HuH-7.5 (cell line): ENCODE measurements around the gene SEMA7A.
"Not testable (repeated sequence)": the region's sequence is repeated elsewhere in the genome, so short reads cannot be mapped to it uniquely, and the experiment has no call there.

Experiments used
- DNase-seq: peaks from one replicate; pipeline ENCODE4 v3.0.0; 2011; ENCODE audit warnings: low spot score

SEMA7A gene

GRCh38 chr15:74399511-74400312 is 34.0 kb downstream of the SEMA7A start:
- DNase-seq, result no peak

DNA sequence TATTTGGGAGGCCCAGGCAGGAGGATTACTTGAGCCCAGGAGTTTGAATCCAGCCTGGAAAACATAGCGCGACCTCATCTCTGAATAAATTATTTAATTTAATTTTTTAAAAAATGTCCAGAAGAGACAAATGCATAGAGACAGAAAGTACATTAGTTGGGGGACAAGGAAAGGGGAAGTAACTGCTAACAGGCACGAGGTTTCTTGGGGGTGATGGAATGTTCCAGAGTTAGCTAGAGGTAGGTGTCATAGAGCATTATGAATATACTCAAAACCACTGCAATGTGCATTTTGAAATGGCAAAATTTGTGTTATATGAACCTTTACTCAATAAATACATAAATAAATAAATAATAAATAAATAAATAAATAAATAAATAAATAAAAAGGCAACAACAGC is 34.7 kb downstream of the SEMA7A start:
- no peak for DNase-seq

DNA sequence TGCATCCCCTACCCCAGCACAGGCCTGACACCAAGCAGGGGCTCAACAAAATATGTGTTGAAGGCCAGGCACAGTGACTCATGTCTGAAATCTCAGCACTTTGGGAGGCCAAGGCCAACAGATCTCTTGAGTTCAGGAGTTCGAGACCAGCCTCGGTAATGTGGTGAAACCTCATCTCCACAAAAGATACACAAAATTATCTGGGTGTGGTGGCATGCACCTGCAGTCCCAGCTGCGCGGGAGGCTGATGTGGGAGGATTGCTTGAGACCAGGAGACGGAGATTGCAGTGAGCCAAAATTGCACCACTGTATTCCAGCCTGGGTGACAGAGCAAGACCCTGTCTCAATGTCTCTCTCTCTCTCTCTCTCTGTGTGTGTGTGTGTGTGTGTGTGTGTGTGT is 35.6 kb downstream of the SEMA7A start:
- DNase-seq, result no peak

GRCh38 chr15:74397239-74398068 is 36.3 kb downstream of the SEMA7A start:
- no peak for DNase-seq

DNA sequence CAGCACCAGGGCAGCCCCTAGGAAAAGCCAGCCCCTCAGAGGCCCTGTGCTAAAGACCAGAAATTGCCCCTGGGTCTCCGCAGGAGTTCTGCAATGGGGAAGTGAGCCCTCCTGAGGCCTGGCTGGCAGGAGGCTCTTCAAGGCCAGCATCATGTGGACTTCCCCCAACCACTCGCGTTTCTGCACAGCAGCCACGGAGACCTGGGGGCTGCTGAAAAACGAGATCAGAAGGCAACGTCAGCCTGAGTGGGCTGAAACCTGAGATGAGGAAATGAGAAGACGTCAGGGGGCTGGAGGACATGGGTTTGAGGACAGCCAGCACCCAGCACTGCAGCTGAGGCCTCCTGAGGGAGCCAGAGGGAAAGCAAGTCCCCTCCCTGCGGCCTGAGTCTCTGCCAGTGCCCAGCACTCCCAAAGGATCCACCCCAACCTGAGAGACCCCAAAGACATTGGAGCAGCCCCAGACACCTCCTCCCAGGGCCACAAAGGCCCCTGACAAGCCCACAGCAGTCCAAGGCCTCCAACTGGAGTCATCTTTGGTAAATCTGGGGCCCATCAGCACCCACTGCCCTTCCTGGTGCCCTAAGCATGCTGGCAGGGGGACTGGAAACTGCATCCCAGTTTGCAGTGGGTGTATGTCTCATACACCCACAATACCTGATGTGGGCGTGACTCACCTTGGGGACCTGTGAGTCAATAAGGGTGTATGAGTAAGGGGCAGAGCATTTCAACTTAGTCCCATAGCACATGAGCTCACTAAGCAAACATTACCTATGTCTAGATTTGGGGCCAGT is 37.1 kb downstream of the SEMA7A start:
- DNase-seq, result peak; percentile 74

GRCh38 chr15:74396146-74396438 is 37.7 kb downstream of the SEMA7A start:
- no peak for DNase-seq

GRCh38 chr15:74395319-74396145 is 38.2 kb downstream of the SEMA7A start:
- no peak for DNase-seq

GRCh38 chr15:74394090-74394846 is 39.5 kb downstream of the SEMA7A start:
- DNase-seq, result no peak

GRCh38 chr15:74393423-74393822 is 40.3 kb downstream of the SEMA7A start:
- no peak for DNase-seq

GRCh38 chr15:74392902-74393301 is 40.9 kb downstream of the SEMA7A start:
- DNase-seq, result no peak

DNA sequence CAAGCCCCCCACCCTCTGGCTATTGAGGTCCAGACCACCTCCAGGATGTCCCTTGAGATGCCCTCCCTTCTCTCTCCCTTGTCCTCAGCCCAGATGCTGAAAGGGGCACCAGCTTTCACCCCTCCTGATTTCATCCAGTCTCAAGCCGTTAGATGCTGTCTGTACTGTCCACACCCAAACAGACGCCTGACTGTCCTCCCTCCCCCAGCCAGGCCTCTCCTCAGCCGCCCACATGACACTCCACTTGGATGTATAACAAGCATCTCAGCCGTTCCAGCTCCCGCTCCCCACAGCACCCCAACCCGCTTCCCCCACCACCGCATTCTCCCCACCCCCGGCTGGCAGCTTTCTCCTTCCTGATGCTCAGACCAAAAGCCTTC is 41.3 kb downstream of the SEMA7A start:
- DNase-seq, result no peak

GRCh38 chr15:74391582-74392450 is 41.9 kb downstream of the SEMA7A start:
- DNase-seq, result no peak

GRCh38 chr15:74390647-74391288 is 43.0 kb downstream of the SEMA7A start:
- DNase-seq, result no peak

- DNase-seq, result not testable (repeated sequence)
These were observed 43.6 kb downstream of the SEMA7A start for GRCh38 chr15:74390049-74390646.

DNA sequence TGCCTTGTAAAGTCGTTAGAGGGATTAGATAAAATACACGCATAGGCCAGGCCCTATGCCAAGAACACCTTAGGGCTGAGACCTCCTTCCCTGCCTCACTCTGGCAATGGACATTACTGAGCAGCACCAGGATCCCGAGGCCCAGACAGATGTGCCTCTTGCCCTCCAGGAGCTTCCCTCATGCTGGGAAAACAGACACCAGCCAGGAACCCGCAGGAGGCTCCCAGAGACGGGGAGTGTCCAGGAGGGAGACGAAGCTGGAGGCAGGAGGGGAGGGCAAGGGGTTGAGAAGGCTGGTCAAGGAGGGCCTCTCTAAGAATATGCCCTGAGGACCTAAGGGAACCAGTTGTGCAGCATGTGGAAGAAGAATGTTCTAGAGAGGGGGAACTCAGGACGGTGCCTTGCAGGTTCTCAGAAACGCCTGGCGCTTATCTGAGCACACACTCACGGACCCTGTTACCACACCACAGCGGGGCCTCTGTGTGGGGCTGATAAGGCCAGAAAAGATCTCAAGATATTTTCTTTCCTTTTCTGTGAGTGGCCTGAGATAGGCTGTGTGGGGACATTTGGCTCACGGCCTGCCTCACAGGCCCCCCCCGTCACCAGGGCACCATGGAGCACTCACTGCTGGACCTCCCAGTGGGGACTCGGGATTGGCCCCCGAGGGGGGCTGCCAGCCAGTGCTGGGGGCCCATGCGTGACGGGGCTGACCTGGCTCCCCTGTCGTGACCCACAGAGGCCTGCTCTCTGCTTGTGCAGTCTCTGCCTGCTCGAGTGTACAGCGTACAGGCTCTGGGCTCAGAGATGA is 44.3 kb downstream of the SEMA7A start:
- no peak for DNase-seq

DNA sequence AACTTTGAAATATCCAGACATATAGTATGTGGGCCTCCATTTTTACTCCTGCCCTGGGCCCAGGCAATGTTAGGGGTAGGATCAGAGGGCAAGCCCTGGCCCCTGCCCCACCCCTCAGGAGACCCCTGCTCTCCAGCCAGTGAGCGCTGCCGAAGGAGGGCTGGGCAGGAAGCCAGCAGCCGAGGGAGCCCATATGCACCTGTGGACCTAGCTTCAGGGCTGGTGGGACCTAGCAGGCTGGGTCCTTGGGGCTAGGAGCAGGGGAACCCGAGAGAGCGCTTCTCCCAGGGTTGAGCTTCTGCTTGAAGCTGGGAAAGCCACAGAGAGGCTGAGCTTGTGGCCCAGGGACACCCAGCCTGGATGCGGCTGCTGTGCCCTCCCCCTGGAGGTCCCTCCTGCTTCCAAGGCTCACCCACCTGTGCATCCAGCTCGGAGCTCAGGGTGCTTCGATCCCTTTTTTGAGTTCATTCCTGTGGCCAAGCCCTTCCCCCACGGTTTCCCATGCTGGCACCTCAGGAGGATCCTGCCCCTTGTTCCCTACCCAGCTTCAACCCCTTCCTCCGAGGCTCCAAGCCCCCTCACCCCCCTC is 45.3 kb downstream of the SEMA7A start:
- DNase-seq, result no peak

- no peak for DNase-seq
These were observed 46.0 kb downstream of the SEMA7A start for GRCh38 chr15:74387621-74388362.
